Stimulated activated CD8-positive, alpha-beta memory T cell treated with anti-CD3 and anti-CD28 coated beads, Interleukin-15, amount 100 ng/mL, for 48 hours (primary cell): ENCODE data around the gene CSNK1D.
"Not testable (repeated sequence)": the region's sequence is repeated elsewhere in the genome, so short reads cannot be mapped to it uniquely, and the experiment has no call there.

Experiments used
- DNase-seq, 2 donors: peaks; one replicate each; pipeline ENCODE4 v3.0.0-alpha.2; 2020; ENCODE audit warnings: low read depth in 2 of 2

The CSNK1D gene

DNA sequence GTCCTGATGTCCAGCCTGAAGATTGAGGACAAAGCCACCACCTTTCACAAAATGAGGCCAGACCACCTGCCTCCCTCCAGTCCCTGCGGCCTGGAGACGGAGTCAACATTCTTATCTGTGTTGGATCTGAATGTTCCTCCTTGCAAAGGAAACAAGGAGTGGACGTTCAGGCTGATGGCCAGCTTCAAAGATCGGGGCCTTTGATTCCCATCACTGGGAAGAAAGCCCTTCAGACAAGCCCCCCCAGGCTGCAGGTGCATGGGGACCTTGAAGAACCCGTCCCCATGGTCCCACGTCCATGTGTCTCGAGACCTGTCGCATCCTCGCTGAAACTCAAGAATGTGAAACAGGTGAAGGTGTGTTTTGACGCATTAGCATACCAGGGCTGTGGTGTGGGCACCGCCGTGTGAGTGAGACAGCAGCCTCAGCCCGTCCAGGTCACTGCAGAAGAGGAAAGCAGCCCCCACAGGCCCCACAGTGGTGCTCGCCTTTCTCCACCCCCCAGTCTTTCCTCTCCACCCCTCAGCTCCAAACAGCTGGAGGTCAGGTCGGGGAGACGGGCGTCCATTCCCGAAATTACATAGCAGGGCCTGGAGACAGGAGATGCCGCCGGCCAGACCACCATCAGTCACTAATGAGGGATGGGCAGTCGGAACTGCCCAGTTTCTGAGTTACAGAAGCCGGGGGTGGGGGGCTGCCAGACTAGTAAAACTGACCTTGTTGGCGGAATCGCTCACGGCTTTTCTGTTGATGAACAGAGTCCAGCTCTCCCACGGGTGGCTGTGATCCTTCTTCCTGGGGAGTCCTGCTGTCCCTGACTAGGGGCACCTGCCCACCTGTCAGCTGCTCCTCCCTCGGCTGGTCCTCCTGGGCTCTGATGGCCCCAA lies 877 bp upstream of the CSNK1D start:
- no peak for DNase-seq

- peak in 1 of 2 donors; percentile 24 for DNase-seq
These were observed 789 bp downstream of the CSNK1D start for GRCh38 chr17:82272495-82273326.

- no peak for DNase-seq
These were observed 2.1 kb downstream of the CSNK1D start for GRCh38 chr17:82271401-82271800.

GRCh38 chr17:82270651-82271050 lies 2.8 kb downstream of the CSNK1D start:
- no peak for DNase-seq

DNA sequence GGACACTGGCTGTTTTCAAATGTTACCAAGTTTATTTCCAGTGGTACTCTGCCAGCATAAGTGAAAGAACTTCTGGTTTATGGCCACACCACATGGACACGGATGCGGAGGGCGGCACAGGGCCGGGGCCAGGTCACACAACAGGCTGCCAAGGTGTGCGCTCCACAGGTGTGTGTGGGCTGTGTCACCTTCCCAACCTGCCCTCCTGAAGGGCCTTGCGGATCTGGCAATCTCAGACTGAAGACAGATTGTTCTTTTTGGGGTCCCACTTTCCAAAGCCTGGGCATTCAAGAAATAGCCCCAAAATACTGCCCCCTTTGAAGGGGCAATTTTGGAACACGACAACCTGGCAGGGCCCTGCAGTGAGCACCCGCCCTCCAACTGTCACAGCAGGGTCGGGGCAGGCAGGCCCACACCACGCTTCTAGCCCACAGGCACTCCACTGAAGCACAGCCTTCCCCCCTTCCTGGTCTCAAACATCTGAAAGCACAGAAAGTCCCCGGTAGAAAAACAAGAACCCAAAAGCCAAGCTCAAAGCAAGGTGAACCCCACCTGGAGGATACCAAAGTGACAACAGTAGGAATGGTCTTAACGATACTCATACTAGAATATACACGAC lies 3.5 kb downstream of the CSNK1D start:
- DNase-seq: no peak

GRCh38 chr17:82269138-82269881 lies 4.2 kb downstream of the CSNK1D start:
- DNase-seq: no peak

GRCh38 chr17:82267575-82268379 lies 5.7 kb downstream of the CSNK1D start:
- DNase-seq: peak in 1 of 2 donors; percentile 24

DNA sequence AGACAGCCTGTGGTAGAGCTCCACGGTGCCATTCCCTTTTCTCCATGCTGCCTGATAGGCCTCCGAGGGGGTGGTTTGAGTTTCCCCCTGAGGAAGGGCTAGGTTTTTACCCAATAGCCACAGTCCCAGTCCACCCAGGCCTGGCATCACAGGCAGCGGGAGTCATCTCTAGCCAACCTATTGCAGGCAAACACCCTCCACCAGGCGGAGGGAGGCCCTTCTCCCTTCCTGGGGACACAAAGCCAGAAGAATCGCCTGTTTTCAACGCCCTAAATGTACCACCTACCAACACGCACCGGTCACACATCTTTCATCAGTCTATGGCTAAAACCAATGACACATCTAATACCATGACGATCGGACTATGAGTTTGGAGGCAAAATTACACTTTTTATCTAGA lies 7.4 kb downstream of the CSNK1D start:
- DNase-seq: no peak

DNA sequence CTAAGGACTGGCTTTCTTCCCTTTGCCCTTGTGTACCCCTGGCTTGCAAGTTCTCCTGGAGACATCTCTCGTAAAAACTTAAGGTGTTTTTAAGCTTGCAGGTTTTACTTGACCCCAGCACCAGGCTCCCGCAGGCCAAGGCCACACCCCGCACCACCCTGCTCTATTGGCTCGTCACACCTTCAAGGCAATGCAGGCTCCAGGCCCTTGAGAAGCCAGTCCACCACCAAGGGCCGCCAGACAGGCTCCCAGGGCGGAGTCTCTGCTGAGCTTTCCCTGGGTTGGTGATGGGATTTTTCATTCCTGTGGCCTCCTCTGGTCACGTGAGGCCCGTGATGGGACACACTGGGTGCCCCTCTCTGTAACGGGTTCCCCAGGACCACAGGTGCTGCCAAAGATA lies 9.9 kb downstream of the CSNK1D start:
- no peak for DNase-seq

- DNase-seq: no peak
These were observed 11.2 kb downstream of the CSNK1D start for GRCh38 chr17:82262344-82262743.

DNA sequence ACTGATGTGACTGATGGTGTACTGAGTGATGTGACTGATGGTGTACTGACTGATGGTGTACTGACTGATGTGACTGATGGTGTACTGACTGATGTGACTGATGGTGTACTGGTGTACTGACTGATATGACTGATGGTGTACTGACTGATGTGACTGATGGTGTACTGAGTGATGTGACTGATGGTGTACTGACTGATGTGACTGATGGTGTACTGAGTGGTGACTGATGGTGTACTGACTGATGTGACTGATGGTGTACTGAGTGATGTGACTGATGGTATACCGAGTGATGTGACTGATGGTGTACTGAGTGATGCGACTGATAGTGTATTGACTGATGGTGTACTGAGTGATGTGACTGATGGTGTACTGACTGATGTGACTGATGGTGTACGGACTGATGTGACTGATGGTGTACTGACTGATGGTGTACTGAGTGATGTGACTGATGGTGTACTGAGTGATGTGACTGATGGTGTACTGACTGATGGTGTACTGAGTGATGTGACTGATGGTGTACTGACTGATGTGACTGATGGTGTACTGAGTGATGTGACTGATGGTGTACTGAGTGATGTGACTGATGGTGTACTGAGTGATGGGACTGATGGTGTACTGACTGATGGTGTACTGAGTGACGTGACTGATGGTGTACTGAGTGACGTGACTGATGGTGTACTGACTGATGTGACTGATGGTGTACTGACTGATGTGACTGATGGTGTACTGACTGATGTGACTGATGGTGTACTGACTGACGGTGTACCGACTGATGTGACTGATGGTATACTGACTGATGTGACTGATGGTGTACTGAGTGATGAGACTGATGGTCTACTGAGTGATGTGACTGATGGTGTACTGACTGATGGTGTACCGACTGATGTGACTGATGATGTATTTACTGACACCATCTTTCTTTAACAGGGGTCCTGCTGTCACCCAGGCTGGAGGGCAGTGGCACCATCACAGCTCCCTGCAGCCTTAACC lies 13.2 kb downstream of the CSNK1D start:
- not testable (repeated sequence) for DNase-seq

GRCh38 chr17:82258555-82258954 lies 14.9 kb downstream of the CSNK1D start:
- no peak for DNase-seq

DNA sequence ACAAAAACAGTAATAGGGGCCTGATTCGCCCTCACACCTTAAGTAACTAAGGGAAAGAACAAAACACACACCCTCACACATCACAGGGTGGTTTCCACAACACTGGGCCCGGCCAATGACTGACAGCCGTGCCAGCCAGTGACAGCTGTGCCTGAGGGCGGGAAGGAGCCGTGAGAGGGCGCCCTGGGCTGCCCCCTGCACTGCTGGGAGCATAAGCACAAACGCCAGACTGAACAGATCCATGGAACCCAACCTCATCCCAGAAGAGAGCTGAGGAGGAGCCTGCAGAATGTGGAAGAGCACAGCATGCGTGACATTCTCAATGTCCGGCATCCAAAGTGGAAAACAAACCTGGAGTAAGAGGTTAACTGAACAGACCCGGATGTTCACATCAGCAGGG lies 16.0 kb downstream of the CSNK1D start:
- DNase-seq: peak; percentile 60 to 72

DNA sequence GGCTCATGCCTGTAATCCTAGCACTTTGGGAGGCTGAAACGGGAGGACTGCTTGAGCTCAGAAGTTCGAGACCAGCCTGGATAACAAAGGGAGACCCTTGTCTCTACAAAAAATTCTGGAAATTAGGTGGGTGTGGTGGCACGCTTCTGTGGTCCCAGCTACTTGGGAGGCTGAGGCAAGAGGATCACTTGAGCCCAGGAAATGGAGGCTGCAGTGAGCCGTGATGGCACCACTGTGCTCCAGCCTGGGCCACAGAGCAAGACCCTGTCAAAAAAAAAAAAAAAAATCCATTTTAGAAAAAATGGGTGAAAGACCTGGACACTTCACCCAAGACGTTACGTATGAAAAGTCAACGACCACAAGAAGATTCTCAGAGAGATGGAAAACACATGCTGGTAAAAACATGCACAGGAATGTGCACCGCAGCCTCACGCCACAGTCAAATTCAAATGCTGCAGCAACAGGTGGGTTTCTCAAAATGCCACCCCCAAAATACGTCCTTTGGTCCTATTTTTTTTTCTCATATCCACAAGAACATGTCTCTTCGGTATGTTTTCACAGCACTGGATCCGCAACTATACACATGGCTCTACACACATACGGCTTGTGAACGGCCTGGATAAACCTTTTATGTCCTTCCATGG lies 17.1 kb downstream of the CSNK1D start:
- no peak for DNase-seq

GRCh38 chr17:82255402-82255972 lies 18.0 kb downstream of the CSNK1D start:
- no peak for DNase-seq

GRCh38 chr17:82254746-82255145 lies 18.8 kb downstream of the CSNK1D start:
- not testable (repeated sequence) for DNase-seq

DNA sequence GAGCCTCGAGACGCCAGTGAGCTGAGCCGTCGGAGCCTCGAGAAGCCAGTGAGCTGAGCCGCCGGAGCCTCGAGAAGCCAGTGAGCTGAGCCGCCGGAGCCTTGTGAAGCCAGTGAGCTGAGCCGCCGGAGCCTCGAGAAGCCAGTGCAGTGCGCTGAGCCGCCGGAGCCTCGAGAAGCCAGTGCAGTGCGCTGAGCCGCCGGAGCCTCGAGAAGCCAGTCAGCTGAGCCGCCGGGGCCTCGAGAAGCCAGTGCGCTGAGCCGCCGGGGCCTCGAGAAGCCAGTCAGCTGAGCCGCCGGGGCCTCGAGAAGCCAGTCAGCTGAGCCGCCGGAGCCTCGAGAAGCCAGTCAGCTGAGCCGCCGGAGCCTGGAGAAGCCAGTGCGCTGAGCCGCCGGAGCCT lies 19.4 kb downstream of the CSNK1D start:
- not testable (repeated sequence) for DNase-seq

DNA sequence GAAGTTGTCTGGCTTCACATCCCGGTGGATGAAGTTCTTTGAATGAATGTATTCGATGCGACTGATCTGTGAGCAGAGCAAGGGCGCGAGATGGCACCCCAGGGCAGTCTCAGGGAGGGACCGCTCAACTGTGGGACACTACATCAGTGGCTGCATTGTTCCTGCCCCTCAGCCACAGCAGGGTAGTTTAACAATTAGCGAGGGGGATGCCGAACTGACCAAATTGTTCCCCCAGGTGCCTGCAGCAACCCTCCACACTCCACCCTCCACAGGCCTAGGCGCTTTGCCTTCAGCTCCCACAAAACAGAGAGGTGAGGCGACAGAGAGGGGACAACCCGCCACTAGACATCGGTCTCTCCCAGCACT lies 20.3 kb downstream of the CSNK1D start:
- no peak for DNase-seq
